Endothelial cell of umbilical vein (primary cell): ENCODE data around the gene VGLL1. TPM values are rescaled to one million over a fixed set of nuclear protein-coding genes. Genes with fewer than 3 reads are reported as not detected.

Experiments used
- BruUV-seq: library from RNA; stranded (reverse); fragments of 400-500 nt; replicated peaks from 2 replicates; lab custom pipeline; 2021; lab: Mats Ljungman, UMichigan
- CTCF ChIA-PET: fragments of 300-600, 350-600 bp; sonication (Branson Sonifier 250); formaldehyde crosslinking; loops from one replicate; lab custom pipeline; 2021; ENCODE audit warnings: antibody characterized with exemption, inconsistent platforms; lab: Charles Lee
- POLR2A ChIA-PET: fragments of 300-600, 350-600 bp; sonication (Branson Sonifier 250); formaldehyde crosslinking; loops from one replicate; lab custom pipeline; 2021; ENCODE audit warnings: antibody characterized with exemption, inconsistent platforms; lab: Charles Lee
- DNase-seq: peaks from one replicate; pipeline ENCODE4 v3.0.0-alpha.2; 2011; ENCODE audit warnings: low read depth, low spot score
- FAIRE-seq: peaks from 2 replicates; lab custom pipeline; 2011; peaks lifted over from hg19 to GRCh38; lab: Jason Lieb, UNC
- H2AFZ ChIP-seq: 2 replicates; pipeline ENCODE4 v1.6.0; 2012; ENCODE audit warnings: low read depth, low read length, control low read depth, inconsistent platforms
- H3K27ac ChIP-seq: 2 replicates; pipeline ENCODE4 v1.5.1; 2011; ENCODE audit warnings: low read depth, mild to moderate bottlenecking, control low read depth, low read length, moderate library complexity; ENCODE audit not compliant: insufficient read depth
- H3K27me3 ChIP-seq, 2 experiments: 2 replicates each; pipeline versions ENCODE4 v1.6.0 to v1.6.1; 2011; ENCODE audit warnings: low read length in 2 of 2, mixed read lengths in 1 of 2; ENCODE audit not compliant: control insufficient read depth in 2 of 2, insufficient read depth in 2 of 2
- H3K36me3 ChIP-seq, 2 experiments: 2 replicates in 1 of 2; 3 replicates in 1 of 2; pipeline ENCODE4 v1.5.1; 2011; ENCODE audit warnings: low read length in 2 of 2, mild to moderate bottlenecking in 1 of 2, moderate library complexity in 1 of 2; ENCODE audit not compliant: control insufficient read depth in 2 of 2, insufficient read depth in 2 of 2; ENCODE audit errors: extremely low read depth in 1 of 2
- H3K4me1 ChIP-seq: 3 replicates; pipeline ENCODE4 v1.5.1; 2011; ENCODE audit warnings: mild to moderate bottlenecking, low read length; ENCODE audit not compliant: control insufficient read depth, insufficient read depth; ENCODE audit errors: extremely low read depth
- H3K4me2 ChIP-seq: 2 replicates; pipeline ENCODE4 v1.6.1; 2011; ENCODE audit warnings: low read length, control low read depth, mixed read lengths; ENCODE audit not compliant: insufficient read depth
- H3K4me3 ChIP-seq, 3 experiments: fragments of 200-600 bp in 1 of 3; sonication (generic), shearing (Covaris generic) in 1 of 3; replicated peaks in 1 of 3; 2 replicates each; pipeline ENCODE4 v1.5.1; 2011 to 2016; ENCODE audit warnings: control low read depth in 3 of 3, low read length in 3 of 3, mild to moderate bottlenecking in 2 of 3, inconsistent platforms in 1 of 3, low read depth in 1 of 3, moderate library complexity in 1 of 3; ENCODE audit not compliant: insufficient read depth in 1 of 3
- H3K79me2 ChIP-seq: 2 replicates; pipeline ENCODE4 v1.6.0; 2012; ENCODE audit warnings: low read length, inconsistent platforms; ENCODE audit not compliant: control insufficient read depth, insufficient read depth
- H3K9ac ChIP-seq: replicated peaks from 2 replicates; pipeline ENCODE3; 2011; ENCODE audit warnings: low read length, control low read depth; ENCODE audit not compliant: insufficient read depth; ENCODE audit errors: extremely low read depth
- H3K9me1 ChIP-seq: replicated peaks from 3 replicates; pipeline ENCODE4 v1.6.0; 2011; ENCODE audit warnings: mild to moderate bottlenecking, low read length; ENCODE audit not compliant: control insufficient read depth, insufficient read depth; ENCODE audit errors: extremely low read depth
- H3K9me3 ChIP-seq: replicated peaks from 2 replicates; pipeline ENCODE4 v1.5.1; 2012; ENCODE audit warnings: low read length, inconsistent platforms; ENCODE audit not compliant: control insufficient read depth, insufficient read depth
- H4K20me1 ChIP-seq: replicated peaks from 2 replicates; pipeline ENCODE3; 2011; ENCODE audit warnings: mild to moderate bottlenecking, low read length; ENCODE audit not compliant: control insufficient read depth, insufficient read depth; ENCODE audit errors: extremely low read depth
- EZH2 ChIP-seq: IDR thresholded peaks from 2 replicates; pipeline ENCODE4 v1.6.1; 2012; ENCODE audit warnings: borderline replicate concordance, low read depth, mild to moderate bottlenecking, moderate library complexity, low read length, inconsistent platforms; ENCODE audit not compliant: severe bottlenecking
- FOS ChIP-seq: IDR thresholded peaks from 2 replicates; pipeline ENCODE4 v1.6.1; 2011; ENCODE audit warnings: mild to moderate bottlenecking, low read length, moderate library complexity, borderline replicate concordance; ENCODE audit not compliant: insufficient read depth
- GATA2 ChIP-seq: IDR thresholded peaks from 2 replicates; pipeline ENCODE4 v1.7.0; 2011; ENCODE audit warnings: low read depth, mild to moderate bottlenecking, moderate library complexity, mixed read lengths, low read length; ENCODE audit not compliant: insufficient read length, insufficient read depth
- dilution Hi-C: fragments of 300-500 bp; cut with MboI; formaldehyde crosslinking; loops from one replicate; pipeline ENCODE4 v1.15.0; 2019; ENCODE audit warnings: low sequenced_read_pairs; ENCODE audit not compliant: extremely low pct_ligation_motif_present
- intact Hi-C: fragments of 100-400 bp; cut with micrococcal nuclease; formaldehyde crosslinking; loops from one replicate; pipeline ENCODE4 v1.10.0; 2022
- polyA plus RNA-seq, 4 experiments: library from polyadenylated mRNA; depleted of rRNA in 3 of 4; stranded (reverse) in 3 of 4; unstranded in 1 of 4; fragments of >200 nt; gene quantifications; 2 replicates each; pipeline versions ENCODE4 v1.2.1 to v1.2.3, GENCODE V29; 2011 to 2012; ENCODE audit warnings: missing spikeins in 1 of 4
- total RNA-seq: library from RNA; stranded (reverse); gene quantifications from 2 replicates; pipeline ENCODE4 v1.2.3, GENCODE V29; 2021

Gene VGLL1
- total and polyA plus RNA-seq, 2 donors (not counting 3 experiments of a cell fraction or from before 2014, with no cell fraction given): not detected

DNA sequence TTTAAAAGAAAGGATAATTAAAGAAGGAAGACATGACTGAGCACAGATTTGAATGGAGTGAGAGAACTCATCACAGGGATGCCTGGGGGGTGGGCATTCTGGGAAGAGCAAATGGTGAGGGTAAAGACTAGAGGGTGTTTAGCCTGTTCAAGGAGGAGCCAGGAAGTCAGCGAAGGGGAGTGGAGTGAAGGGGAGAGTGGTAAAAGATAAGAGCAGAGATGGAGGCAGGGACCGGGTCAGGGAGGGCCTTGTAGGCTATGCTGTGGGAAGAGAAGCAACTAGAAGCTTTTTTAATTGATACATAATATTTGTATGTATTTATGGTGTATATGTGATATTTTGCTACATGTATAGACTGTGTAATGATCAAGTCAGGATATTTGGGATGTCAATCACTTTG, 2.2 kb upstream of the VGLL1 start:
- Histone ChIP-seq H2AFZ (no peak overlapping the region), H4K20me1 (no peaks in the 10 kb centered on the region), H3K9ac (no peak overlapping the region), H3K9me3 (no peaks in the 10 kb centered on the region), H3K27me3 (no peaks in the 10 kb centered on the region), H3K4me3 (no peak overlapping the region), H3K79me2 (no peaks in the 10 kb centered on the region), H3K4me1 (no peaks in the 10 kb centered on the region), H3K4me2 (no peak overlapping the region), H3K9me1 (no peaks in the 10 kb centered on the region), H3K36me3 (no peaks in the 10 kb centered on the region), H3K27ac (no peak overlapping the region)
- dilution Hi-C loops: no loop called here
- BruUV-seq: no TSS peak
- no peak for TF ChIP-seq FOS
- no peak for TF ChIP-seq EZH2
- ChIA-PET CTCF (no interaction called here), POLR2A (no interaction called here)
- DNase-seq: no peak
- FAIRE-seq: no peak
- intact Hi-C loops: no loop called here

DNA sequence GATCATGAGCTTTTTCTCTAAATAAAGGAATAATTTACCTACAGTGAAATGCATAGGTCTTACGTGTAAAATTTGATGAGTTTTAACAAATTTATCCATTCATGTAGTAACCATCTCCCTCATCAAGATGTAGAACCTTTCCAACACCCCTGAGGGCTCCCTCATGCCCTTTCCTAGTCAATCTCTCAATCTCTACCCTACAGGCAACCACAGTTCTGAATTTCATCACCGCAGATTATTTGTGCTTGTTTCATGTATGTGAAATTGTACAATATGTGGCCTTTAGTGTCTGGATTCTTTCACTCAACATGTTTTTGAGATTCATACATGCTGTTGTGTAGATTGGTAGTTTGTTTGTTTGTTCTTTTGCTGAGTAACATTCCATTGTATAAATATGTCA, 2.1 kb downstream of the VGLL1 start:
- H2AFZ ChIP-seq: no peak overlapping the region
- FAIRE-seq (no peak), DNase-seq (no peak)
- no peaks in the 10 kb centered on the region for H3K27me3 ChIP-seq
- no peak overlapping the region for H3K27ac ChIP-seq
- no peaks in the 10 kb centered on the region for H3K9me3 ChIP-seq
- no peaks in the 10 kb centered on the region for H3K9me1 ChIP-seq
- ChIA-PET POLR2A (no interaction called here), CTCF (no interaction called here)
- no peaks in the 10 kb centered on the region for H3K79me2 ChIP-seq
- intact Hi-C loops: no loop called here
- no TSS peak for BruUV-seq
- no peaks in the 10 kb centered on the region for H4K20me1 ChIP-seq
- H3K9ac ChIP-seq: no peak overlapping the region
- no peaks in the 10 kb centered on the region for H3K36me3 ChIP-seq
- H3K4me3 ChIP-seq: no peak overlapping the region
- H3K4me2 ChIP-seq: no peak overlapping the region
- dilution Hi-C loops: no loop called here
- TF ChIP-seq GATA2: no peak
- H3K4me1 ChIP-seq: no peaks in the 10 kb centered on the region
